Stimulated activated CD4-positive, alpha-beta T cell treated with anti-CD3 and anti-CD28 coated beads, Interleukin-15, amount 100 ng/mL, for 1 hour (primary cell): ENCODE results near the gene EVA1C.
A peak's percentile ranks its signal among the peaks of the same experiment; 100 is the strongest.
"Not testable (repeated sequence)": the region's sequence is repeated elsewhere in the genome, so short reads cannot be mapped to it uniquely, and the experiment has no call there.

Experiments used
- DNase-seq, 2 donors: peaks; one replicate each; pipeline ENCODE4 v3.0.0-alpha.2; 2020; ENCODE audit warnings: low read depth in 1 of 2, low spot score in 1 of 2

Gene EVA1C

GRCh38 chr21:32389337-32390015 lies 23.0 kb upstream of the EVA1C start:
- no peak for DNase-seq

- not testable (repeated sequence) for DNase-seq
Measured at GRCh38 chr21:32390537-32391224, 21.8 kb upstream of the EVA1C start.

GRCh38 chr21:32391755-32392154 lies 20.8 kb upstream of the EVA1C start:
- no peak for DNase-seq

- DNase-seq, result no peak
Measured at GRCh38 chr21:32392299-32392879, 20.1 kb upstream of the EVA1C start.

- peak; percentile 90 to 97 for DNase-seq
Measured at GRCh38 chr21:32392880-32393676, 19.4 kb upstream of the EVA1C start, which contains the start of gene URB1. URB1 (minus strand) TSS chr21:32393012; CDS start chr21:32392910, 102 bp downstream.

GRCh38 chr21:32393677-32394001 lies 18.9 kb upstream of the EVA1C start:
- no peak for DNase-seq

- DNase-seq, result peak in 1 of 2 donors; percentile 31
Measured at GRCh38 chr21:32403201-32403777, 9.2 kb upstream of the EVA1C start.

- DNase-seq, result no peak
Measured at GRCh38 chr21:32406405-32406804, 6.1 kb upstream of the EVA1C start.

- DNase-seq, result no peak
Measured at GRCh38 chr21:32410291-32410690, 2.2 kb upstream of the EVA1C start.

- no peak for DNase-seq
Measured at GRCh38 chr21:32410916-32411315, 1.6 kb upstream of the EVA1C start.

- peak; percentile 34 to 45 for DNase-seq
Measured at GRCh38 chr21:32411350-32412161, 950 bp upstream of the EVA1C start.

GRCh38 chr21:32413015-32413504 lies 554 bp downstream of the EVA1C start:
- no peak for DNase-seq

- DNase-seq, result no peak
Measured at GRCh38 chr21:32413697-32414578, 1.4 kb downstream of the EVA1C start.

- DNase-seq, result no peak
Measured at GRCh38 chr21:32414579-32415358, 2.3 kb downstream of the EVA1C start.

GRCh38 chr21:32415451-32416398 lies 3.2 kb downstream of the EVA1C start:
- no peak for DNase-seq

GRCh38 chr21:32418146-32418545 lies 5.6 kb downstream of the EVA1C start:
- no peak for DNase-seq

GRCh38 chr21:32422064-32422463 lies 9.6 kb downstream of the EVA1C start:
- no peak for DNase-seq
